SKM-1 (cell line): ENCODE measurements around the gene SURF2.

Experiments
- DNase-seq: peaks from one replicate; lab custom pipeline; 2025; ENCODE audit not compliant: unreplicated experiment; lab: John Stamatoyannopoulos, UW

SURF2 gene

DNA sequence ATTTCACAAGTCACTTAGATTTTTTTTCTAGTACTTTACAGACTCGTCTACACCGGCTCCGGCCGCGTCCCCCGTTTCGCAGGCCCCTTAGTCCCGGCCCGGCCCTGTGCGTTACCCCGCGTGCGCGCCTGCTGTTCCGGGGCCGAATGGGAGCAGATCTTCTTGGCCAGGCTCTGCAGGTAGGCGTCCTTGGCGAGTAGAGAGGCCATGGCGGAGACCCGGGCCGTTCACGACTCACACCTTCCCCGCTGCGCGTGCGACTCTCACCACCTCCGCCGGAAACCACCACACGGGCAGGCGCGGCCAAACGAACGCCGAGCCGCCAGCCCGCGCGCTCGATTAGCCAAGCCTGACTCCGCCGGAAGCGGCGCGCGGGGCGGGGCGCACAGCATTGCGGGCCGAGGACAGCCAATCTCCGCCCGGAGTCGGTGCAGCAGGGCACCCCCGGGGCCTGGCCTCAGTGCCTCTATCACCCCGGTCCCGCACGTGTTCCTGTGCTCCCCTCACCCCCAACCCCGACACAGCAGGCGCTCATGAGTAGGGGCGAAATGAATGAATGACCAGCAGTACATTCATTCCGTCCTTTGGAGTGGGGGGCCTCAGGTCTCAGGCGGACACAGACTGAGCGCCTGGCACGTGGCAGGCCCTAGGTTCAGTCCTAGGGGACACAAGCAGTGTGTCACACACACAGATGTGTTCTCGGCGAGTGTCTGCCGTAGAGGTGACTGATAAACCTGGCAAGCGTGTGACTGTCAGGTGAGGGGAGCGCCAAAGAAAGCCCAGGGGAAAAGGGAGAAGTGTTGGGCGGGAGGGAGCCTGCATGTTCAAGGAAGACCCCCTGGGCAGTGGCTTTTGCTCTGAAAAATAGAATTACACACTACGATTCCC lies 20.2 kb upstream of the SURF2 start, which contains the start of gene SURF6:
Gene SURF6, minus strand, starts transcription at position 265 of the 888 bp plus-strand sequence. Its CDS starts 56 bp downstream, at position 209.
- DNase-seq: peak; percentile 84

DNA sequence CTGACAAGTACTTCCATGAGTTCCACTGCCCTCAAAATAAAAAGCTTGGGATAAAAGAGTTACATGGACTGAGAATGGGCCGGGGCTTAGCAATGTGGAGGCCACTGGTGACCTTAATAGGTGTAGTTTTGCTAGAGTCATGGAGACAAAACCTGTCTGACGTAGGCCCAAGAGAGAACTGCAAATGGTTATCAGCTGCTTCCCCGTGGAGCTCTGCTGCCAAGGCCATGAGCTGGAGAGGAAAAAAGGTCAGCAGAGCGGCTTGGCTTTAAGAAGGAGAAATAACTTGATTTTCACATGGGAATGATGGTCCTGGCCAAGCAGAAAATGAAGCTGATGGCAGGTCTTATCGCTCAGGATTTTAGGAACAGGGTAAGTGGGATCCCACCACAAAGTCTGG lies 16.7 kb upstream of the SURF2 start:
- no peak for DNase-seq

DNA sequence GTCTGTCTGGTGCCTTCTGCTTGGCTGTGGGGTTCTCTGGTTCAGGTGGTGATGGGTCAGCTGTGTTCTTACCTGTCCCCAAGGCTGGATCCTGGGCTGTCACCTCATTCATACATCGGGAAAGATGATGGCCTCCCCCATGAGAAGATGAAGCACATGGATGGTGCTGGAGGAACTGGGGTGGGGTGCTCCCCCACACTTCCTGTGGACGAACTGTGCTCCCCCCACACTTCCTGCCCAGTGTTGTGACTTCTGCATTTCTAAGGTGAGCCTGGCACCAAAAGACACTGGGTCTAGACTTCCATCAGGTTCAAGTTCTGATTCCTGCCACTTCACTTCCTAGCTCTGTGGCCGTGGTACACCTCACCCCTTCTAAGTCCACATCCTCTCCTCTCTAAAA lies 16.1 kb upstream of the SURF2 start:
- DNase-seq: peak; percentile 69

DNA sequence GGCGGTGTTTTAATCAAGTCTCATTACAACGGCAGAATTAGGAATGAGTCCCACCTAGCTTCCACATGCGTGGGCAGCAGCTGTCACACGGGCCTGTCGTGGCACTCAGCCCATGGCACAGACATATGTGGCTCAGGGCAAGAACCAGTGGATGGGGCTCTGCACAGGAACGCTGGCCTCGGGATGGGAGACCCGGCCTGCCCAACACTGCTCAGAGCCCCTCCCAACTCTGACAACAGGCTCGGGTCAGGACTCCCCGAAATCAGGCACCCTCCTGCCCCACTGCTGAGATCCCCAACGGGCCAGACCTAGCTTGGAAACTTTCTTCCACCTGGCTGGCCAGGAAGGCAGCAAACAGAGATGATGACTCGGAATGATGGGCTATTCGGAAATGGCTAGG lies 15.4 kb upstream of the SURF2 start:
- DNase-seq: no peak

DNA sequence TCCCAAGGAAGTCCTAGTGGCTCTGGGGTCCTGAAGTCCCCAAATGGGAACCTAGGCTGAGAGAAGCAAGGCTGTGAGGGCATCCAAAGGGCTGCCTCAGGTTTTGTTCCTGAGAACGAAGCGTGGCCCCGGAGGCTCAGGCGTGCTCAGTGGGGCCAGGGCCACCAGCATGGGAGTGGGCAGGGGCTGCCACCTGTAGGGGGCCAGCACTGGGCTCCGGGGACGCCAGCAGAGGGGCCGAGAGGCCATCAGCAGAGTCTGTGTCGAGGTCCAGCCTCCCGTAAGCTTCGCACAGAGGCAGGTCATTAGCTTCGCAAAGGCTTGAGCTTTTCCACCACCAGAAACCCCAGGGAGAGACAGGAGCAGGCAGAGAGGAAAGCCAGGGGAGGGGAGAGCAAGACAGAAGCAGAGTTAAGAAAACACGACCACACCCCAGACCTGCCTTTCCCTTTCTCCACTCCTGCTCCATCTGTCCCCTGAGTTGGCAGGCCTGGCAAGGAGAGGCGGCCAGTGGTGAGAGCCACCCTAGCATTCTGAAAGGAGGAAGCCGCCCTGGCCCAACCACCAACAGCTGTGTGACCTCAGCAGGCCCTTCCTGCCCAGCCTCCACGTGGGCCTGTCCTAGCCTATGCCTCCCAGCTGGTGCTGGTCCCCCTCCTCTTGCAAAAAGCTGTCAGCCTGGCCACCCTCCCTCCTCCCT lies 14.8 kb upstream of the SURF2 start:
- peak; percentile 74 for DNase-seq

DNA sequence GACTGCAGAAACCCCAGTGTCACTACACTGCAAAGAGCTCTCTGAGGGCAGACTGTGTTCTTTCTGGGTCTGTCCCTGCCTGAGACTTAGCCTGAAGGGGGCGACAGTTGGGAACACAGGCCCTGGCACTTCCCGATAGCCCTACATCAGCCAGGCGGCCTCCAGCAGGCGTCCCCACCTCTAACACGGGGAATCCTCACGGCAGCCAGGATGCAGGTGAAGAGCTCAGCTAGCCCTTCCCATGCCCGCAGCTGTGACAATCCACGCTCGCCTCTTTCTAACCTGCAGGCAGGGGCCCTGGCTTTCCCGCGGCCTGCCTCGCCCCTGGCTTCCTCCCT lies 14.3 kb upstream of the SURF2 start:
- no peak for DNase-seq

DNA sequence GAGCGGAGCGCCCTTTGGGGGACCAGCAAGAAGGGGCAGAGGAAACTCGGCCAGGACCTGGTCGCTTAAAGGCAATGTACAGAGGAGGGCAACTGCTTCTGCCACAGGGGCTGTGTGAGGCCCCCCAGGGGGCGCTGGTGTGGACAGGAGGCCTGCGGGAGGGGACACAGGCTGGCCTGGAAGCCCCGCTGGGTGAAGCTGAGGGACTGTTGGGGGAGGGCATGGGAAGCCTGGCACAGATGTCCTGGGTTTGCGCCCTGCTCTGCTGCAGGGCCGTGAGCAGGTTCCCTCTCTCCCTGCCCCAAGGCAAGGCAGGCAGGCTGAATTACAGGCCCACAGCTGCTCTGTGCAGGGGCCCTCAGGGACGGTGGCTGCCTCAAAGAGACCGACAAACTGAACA lies 13.8 kb upstream of the SURF2 start:
- no peak for DNase-seq

DNA sequence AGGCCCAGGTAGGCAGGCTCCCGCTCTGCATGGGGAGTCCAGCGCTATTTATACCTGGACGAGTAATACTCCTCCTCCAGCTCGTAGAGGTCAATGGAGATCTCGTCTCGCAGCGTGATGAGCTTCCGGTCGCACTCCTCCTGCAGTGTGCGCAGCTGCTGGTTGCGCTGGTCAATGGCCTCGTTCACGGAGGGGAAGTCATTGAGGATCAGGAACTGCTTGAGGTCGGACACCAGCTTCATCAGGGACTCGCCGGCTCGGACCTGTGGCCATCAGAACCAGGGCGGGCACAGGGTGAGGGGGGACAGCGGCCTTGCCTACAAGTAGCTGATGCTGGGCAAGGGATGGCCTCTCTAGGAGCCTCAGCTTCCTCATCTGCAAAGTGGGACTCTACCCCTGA lies 12.3 kb upstream of the SURF2 start:
- no peak for DNase-seq

DNA sequence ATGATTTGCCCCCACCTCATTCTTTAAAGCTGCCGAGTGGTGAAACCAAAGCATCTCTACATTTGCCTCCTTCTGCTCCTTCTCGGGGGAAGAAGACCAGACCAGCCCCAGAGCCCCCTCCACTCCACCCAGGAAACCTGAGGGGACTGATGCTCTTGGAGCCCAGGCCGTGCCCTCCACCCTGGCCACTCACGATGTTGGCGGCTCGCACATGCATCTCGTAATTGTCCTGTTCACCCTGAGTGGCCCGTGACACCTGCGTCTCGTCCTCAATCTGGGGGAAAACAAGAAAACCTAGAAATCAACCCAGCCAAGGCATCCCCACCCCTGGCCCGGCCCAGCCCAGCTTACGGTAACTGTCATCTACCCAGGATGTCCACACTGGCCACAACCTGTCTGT lies 11.4 kb upstream of the SURF2 start:
- DNase-seq: no peak

DNA sequence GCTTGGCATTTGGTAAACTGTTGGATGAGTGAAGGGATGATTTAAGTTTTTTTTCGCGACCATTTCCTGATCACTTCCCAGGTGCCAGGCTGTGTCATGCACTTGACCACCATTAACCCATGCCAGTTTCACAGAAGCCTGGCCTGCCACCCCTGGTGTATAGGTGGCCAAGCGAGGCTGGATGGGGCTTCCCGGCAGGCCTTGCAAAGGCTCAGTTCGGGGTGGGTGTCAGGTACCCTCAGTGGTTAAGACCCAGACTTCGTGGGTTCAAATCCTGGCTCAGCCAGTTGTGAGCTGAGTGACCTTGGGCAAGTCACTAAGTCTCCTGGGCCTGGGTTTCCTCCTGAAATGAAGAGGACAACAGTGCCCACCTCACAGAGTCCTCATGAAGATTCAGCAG lies 10.8 kb upstream of the SURF2 start:
- no peak for DNase-seq

DNA sequence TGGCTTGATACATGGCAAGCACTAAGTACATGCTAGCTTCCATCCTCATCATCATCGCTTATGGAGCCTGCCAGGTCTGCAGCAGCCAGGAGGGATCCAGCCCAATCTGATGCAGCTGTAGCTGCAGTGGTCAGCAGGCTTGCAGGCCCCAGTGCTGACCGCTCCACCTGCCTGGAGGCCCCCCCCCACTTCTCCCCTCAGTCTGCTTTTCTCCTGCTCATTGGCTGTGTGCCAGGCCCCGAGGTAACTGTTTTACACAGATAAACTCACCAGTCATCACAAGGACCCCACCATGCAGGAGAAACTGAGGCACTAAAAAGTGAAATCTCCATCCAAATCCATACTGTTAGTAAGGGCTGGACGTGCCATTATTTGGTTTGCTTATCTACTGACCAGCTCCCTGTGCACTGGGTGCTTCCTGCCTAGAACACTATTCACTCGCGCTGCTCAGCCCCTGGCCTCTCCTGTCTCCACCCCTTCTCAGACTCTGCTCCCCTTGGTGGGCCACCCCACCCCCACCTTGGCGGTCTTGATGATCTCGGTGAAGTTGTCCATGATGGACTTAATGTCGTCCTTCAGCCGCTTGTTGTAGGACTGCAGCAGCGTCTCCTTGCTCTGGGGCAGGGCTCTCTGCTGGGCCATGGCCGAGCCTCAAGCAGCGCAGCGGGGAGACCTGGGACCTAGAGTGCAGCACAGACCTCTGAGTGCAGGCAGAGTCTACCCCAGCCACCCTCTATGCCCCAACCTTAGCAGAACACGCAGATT lies 10.1 kb upstream of the SURF2 start:
- no peak for DNase-seq

DNA sequence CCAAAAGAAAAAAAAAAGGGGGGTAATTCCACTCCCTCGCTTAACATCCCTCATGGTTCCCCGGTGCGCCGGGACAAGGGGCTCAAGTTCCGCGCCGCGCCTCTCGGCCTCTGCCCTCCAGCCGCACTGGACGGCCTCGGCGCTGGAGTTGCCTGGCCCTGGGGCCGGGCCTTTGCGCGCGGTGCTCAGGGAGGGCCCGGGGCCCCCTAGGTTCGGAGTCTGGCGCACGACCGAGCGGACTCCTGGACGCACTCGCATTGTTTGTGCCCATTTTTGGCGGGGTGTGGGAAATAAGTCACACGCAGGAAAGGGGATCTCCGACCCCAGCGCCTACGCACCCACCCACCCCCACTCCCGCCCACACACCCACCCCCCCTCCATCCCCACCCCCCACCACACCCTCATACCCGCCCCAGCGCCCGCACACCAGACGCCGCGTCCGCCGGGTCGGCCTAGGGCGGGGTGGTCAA lies 8.8 kb upstream of the SURF2 start:
- DNase-seq: no peak

DNA sequence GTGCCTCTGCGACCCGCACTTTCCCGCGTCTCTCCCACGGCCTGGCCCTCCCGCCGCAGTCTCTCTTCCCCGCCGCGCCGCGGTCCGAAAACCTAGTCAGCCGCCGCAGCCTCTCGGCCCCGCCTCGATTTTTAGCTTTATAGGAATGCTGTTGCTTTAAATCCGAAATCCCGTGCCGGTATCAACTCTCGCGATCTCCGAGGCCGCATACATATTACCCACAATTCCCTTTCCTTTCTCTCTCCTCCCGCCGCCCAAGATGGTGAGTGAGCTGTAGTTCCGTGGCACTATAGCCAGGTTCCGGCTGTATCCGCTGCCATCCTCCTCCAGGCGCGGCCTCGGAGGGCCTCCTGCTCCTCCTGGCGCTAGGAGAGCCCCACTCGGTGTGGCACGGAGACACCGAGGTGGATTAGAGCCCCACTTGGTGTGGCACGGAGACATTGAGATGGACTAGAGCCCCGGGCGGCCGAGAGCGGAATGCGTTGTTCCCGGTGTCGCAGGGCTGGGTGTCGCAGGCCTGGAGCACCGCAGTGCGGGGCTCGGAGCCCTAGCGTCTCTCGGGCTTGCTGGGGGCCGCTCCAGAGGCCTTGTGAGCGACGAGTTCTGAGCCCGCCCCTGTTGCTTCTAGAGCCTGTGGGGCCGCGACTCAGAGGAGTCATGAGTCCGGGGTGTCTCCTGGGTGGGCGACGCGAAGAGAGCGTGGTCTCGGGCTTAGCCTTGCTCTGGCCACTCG lies 8.2 kb upstream of the SURF2 start, which contains the start of the genes MED22 and RPL7A:
Gene MED22, minus strand, starts transcription at position 147 of the 733 bp plus-strand sequence. CDS start 1,469 bp downstream, outside the sequence.
Gene RPL7A, plus strand, starts transcription at position 234 of the 733 bp plus-strand sequence. Its CDS starts 26 bp downstream, at position 260.
- DNase-seq: peak; percentile 93

DNA sequence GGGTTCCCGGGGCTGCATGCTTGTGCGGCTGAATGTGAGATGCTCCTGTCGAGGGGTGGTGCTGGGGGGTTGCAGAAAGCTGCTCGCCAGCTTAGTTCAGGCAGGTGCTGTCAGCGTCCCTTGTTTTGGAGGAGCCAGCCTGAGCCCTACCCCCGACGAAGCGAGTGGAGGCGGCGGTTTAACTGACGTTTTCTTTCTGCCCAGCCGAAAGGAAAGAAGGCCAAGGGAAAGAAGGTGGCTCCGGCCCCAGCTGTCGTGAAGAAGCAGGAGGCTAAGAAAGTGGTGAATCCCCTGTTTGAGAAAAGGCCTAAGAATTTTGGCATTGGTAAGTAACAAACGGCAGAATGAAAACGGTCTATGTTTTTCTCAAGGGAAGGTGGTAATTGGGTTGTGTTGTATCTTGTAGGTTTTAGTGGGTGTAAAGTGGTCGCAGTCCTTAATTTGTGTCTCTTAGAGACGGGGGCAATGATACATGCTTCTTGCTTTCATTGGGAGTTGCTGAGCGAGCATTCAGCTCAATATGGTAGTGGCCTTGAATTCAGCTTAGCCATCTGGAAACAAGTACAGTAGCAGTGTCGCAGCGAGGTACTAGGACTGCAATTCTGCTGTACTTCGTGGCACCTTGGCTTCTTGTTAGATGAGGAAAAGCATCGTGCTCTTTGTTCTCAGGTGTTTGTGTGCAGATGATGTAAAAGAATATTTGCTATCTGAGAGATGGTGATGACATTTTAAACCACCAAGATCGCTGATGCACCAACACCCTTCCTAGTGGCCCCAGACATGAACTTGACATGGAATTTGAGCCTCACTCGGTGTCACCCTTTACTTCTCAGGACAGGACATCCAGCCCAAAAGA lies 7.4 kb upstream of the SURF2 start:
- no peak for DNase-seq

DNA sequence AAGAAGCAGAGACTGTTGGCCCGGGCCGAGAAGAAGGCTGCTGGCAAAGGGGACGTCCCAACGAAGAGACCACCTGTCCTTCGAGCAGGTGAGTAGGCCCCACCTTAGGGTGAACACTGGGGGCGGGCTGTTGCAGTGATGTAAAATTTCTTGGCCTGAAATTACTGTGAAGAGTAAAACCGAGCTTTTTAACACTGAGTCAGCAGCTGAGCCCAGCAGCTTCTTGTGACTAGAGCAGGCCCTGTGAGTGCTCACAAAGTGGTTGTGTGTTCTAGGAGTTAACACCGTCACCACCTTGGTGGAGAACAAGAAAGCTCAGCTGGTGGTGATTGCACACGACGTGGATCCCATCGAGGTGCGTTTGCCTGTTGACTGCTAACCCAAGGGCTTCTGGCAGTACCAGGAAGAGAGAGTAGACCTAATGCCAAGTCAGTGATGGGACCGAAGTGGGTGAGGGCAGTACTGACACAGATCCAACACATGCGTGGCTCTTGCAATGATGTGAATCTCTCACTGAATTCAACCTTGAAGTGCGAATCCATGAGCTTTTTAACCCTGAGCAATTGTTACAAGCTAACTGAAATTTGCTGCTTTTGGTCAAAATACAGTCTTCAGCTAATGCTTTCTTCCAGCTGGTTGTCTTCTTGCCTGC lies 6.3 kb upstream of the SURF2 start:
- no peak for DNase-seq

DNA sequence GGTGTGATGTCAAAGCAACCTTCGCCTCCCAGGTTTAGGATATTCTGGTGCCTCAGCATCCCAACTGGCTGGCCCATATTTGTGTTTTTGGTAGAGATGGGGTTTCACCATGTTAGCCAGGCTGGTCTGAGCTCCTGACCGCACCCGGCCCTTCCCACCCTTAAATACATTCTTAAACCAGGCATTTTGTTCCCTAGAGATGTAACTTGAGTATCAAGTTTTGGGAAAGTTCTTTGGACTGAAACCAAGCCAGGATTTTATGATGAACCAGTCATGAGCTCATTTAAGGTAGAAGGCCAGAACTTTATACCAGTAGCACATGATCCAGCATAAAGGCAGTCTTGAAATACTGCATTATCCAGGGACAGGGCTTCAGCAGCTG lies 4.8 kb upstream of the SURF2 start:
- DNase-seq: no peak

DNA sequence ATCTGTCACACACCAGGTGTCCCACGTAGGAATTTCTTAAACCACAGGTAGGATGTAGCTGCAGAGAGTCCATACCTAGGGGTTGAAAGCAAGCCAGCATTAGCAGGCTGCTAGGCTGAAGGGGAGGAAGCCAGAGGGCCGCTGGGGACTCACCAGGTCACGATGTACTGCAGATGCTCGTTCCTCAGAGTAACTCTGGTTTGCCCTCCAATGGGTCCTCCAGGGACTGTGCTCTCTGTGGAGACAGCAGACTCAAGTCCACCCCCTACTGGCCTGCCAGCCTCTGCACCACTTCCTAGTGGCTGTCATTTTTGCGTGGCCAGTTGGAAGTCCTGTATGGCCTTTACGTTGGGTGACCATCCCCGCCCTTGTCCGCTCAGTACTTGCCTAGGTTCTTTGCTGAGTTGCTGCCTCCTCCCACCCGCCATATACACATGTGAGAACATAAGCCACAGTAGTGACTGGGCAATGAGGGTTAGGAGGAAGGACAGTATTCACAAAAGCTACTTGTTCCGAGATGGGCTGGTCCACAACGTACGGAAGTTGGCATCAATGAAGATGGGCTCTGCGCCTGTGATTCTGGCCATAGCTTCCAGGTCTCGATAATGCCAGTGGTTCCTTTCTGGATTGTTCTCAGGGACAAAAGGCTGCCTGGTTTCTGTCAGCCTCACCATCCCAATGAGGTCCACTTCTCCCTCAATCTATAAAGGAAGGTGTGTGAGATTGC lies 4.3 kb upstream of the SURF2 start:
- peak; percentile 74 for DNase-seq

DNA sequence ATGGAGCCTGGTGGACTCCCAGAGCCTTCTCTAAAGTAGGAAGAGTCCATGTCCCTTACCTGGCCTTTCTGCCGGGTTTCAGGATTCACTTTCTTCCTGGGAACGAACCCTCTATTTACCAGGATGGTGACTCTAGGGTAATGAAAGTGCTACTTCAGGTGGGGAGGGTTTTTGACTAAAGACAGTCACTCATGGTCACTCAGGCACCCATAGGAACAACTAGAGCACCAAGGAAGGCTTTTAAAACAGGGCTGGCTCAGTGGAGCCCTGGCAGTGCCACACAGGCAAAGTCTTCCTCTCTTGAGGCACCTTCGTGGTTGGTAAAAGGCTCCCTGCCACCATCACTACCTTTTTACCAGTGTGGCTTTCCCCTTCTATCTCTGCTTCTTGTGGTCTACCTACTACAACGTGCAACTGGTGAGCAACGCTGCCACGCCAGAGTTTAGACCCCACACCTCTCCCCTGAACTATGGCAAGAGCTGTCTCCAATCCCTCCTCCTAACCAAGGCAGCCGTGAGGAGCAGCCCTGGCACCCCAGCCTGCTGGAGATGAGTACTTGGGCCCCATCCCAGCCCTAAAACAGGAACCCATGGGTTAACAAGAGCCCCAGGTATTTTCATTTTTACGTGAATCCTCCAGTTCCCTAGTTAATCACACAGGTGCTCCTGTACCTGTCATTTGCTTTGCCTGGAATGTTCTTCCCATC lies 3.6 kb upstream of the SURF2 start:
- no peak for DNase-seq
